WERI-Rb-1 (cell line): Measurements from ENCODE around the gene DENND1A.

Experiments
- DNase-seq: peaks from one replicate; pipeline ENCODE4 v3.0.0-alpha.2; 2020
- H3K27ac ChIP-seq: fragments of 250-450 bp; sonication (Bioruptor Pico); 2 replicates; pipeline ENCODE4 v1.5.1; 2020; ENCODE audit warnings: mild to moderate bottlenecking, moderate library complexity
- H3K27me3 ChIP-seq: fragments of 250-450 bp; sonication (Bioruptor Pico); 2 replicates; pipeline ENCODE4 v1.5.1; 2021; ENCODE audit warnings: mild to moderate bottlenecking, low read depth, moderate library complexity; ENCODE audit not compliant: insufficient read depth, severe bottlenecking
- H3K36me3 ChIP-seq: fragments of 250-450 bp; sonication (Bioruptor Pico); 2 replicates; pipeline ENCODE4 v1.5.1; 2020; ENCODE audit warnings: mild to moderate bottlenecking, moderate library complexity
- H3K4me3 ChIP-seq: 2 replicates; pipeline ENCODE4 v1.5.1; 2011; ENCODE audit warnings: low read depth, mild to moderate bottlenecking, control low read depth, low read length
- H3K9me3 ChIP-seq: fragments of 250-450 bp; sonication (Bioruptor Pico); 2 replicates; pipeline ENCODE4 v1.5.1; 2021; ENCODE audit warnings: mild to moderate bottlenecking, moderate library complexity; ENCODE audit not compliant: severe bottlenecking
- CTCF ChIP-seq: IDR thresholded peaks from 2 replicates; pipeline ENCODE4 v1.5.1; 2011; ENCODE audit warnings: low read depth, mild to moderate bottlenecking, control low read depth, inconsistent platforms, low read length

DENND1A gene

GRCh38 chr9:123604861-123605260 is 325.1 kb downstream of the DENND1A start:
- Histone ChIP-seq H3K4me3 (no peak overlapping the region), H3K27me3 (no peaks in the 10 kb centered on the region), H3K9me3 (no peaks in the 10 kb centered on the region), H3K27ac (no peak overlapping the region), H3K36me3 (no peaks in the 10 kb centered on the region; the same call in 1 of the 2 replicates)
- no peak for TF ChIP-seq CTCF
- no peak for DNase-seq

GRCh38 chr9:123601828-123602227 is 328.1 kb downstream of the DENND1A start:
- no peak for DNase-seq
- Histone ChIP-seq H3K27me3 (no peaks in the 10 kb centered on the region), H3K9me3 (no peaks in the 10 kb centered on the region), H3K36me3 (no peaks in the 10 kb centered on the region; the same call in 1 of the 2 replicates), H3K4me3 (no peak overlapping the region), H3K27ac (no peak overlapping the region)
- no peak for TF ChIP-seq CTCF

- DNase-seq, result no peak
- Histone ChIP-seq H3K27ac (no peak overlapping the region), H3K9me3 (no peaks in the 10 kb centered on the region), H3K4me3 (no peak overlapping the region), H3K36me3 (no peaks in the 10 kb centered on the region), H3K27me3 (no peaks in the 10 kb centered on the region)
- no peak for TF ChIP-seq CTCF
Measured at GRCh38 chr9:123599781-123600180, 330.1 kb downstream of the DENND1A start.

GRCh38 chr9:123597876-123598556 is 331.9 kb downstream of the DENND1A start:
- Histone ChIP-seq H3K27me3 (no peaks in the 10 kb centered on the region), H3K4me3 (no peak overlapping the region), H3K27ac (no peak overlapping the region), H3K9me3 (no peaks in the 10 kb centered on the region), H3K36me3 (no peaks in the 10 kb centered on the region)
- DNase-seq, result no peak
- TF ChIP-seq CTCF, result peak; percentile 15; the same call in 1 of the 2 replicates

- H3K36me3 ChIP-seq, result no peaks in the 10 kb centered on the region
- no peaks in the 10 kb centered on the region for H3K27me3 ChIP-seq
- DNase-seq, result no peak
- H3K9me3 ChIP-seq, result no peaks in the 10 kb centered on the region
- H3K4me3 ChIP-seq, result no peak overlapping the region
- no peak overlapping the region for H3K27ac ChIP-seq
- no peak for TF ChIP-seq CTCF
Measured at GRCh38 chr9:123597048-123597447, 332.9 kb downstream of the DENND1A start.

GRCh38 chr9:123591283-123591682 is 338.6 kb downstream of the DENND1A start:
- no peaks in the 10 kb centered on the region for H3K36me3 ChIP-seq
- H3K4me3 ChIP-seq, result no peak overlapping the region
- H3K27ac ChIP-seq, result no peak overlapping the region
- no peak for TF ChIP-seq CTCF
- peaks cover 9% of the 10 kb centered on the region for H3K9me3 ChIP-seq
- no peaks in the 10 kb centered on the region for H3K27me3 ChIP-seq
- DNase-seq, result no peak
